Measurements from ENCODE around the gene USP17L11. TPM values are rescaled to one million over a fixed set of nuclear protein-coding genes. Genes with fewer than 3 reads are reported as not detected.
"Not testable (repeated sequence)": the region's sequence is repeated elsewhere in the genome, so short reads cannot be mapped to it uniquely, and the experiment has no call there.

Gene USP17L11
- total RNA-seq, 4 donors from 2014 or later, result not detected

DNA sequence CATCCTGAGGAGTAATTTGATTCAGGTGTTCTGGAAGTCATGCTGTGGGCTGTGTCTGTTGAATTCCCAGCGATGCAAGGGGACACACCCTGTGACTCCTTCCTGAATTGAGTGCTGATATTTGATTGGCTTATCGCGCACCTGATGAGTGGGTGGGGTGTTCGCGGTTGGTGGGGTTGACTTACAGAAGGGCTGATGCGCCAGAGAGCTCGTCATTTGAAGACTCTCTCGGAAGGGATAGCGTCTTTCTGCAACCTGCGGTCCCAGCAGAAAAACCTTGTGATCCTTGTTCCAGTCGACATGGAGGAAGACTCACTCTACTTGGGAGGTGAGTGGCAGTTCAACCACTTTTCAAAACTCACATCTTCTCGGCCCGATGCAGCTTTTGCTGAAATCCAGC, 37.9 kb downstream of the USP17L11 start, which contains the start of gene USP17L19:
Gene USP17L19, plus strand, starts transcription at position 301 of the 400 bp plus-strand sequence. Its CDS starts 0 bp downstream, at position 301.
- H3K9me3 ChIP-seq; H3K4me3 ChIP-seq; H3K27ac ChIP-seq; H3K4me1 ChIP-seq; DNase-seq (ENCODE audit: low spot score in 2 of 2); H3K36me3 ChIP-seq; H3K27me3 ChIP-seq: not testable (repeated sequence)
- WGBS, 2 donors, result no CpG with 5 or more reads among the region's 13 CpGs

- no CpG with 5 or more reads among the region's 15 CpGs for WGBS, 2 donors
- H3K27ac ChIP-seq; DNase-seq (ENCODE audit: low spot score in 2 of 2); H3K36me3 ChIP-seq; H3K4me1 ChIP-seq; H3K9me3 ChIP-seq; H3K27me3 ChIP-seq; H3K4me3 ChIP-seq: not testable (repeated sequence)
These were observed 42.6 kb downstream of the USP17L11 start, which contains the start of gene USP17L20 for GRCh38 chr4:9257824-9258223. Gene USP17L20 (plus strand): TSS chr4:9258124. CDS start chr4:9258124, 0 bp downstream.

- not testable (repeated sequence) for H3K27ac ChIP-seq; H3K4me1 ChIP-seq; DNase-seq (ENCODE audit: low spot score in 2 of 2); H3K36me3 ChIP-seq; H3K4me3 ChIP-seq; H3K27me3 ChIP-seq; H3K9me3 ChIP-seq
- WGBS, 2 donors, result no CpG with 5 or more reads among the region's 13 CpGs
These were observed 47.4 kb downstream of the USP17L11 start, which contains the start of gene USP17L21 for GRCh38 chr4:9262572-9262971. Gene USP17L21 (plus strand): TSS chr4:9262872. CDS start chr4:9262872, 0 bp downstream.

Other genes starting within 250 kb of the USP17L11 start
- gene FAM90A26, start 45.0 kb upstream of the USP17L11 start, total RNA-seq, result not detected
- gene USP17L10, start 4.7 kb upstream of the USP17L11 start, total RNA-seq, result not detected
- gene USP17L12, start 4.7 kb downstream of the USP17L11 start, total RNA-seq, result not detected
- not detected for gene USP17L13, start 9.5 kb downstream of the USP17L11 start, total RNA-seq
- gene USP17L15, start 19.0 kb downstream of the USP17L11 start, total RNA-seq, result not detected
- not detected for gene USP17L17, start 28.5 kb downstream of the USP17L11 start, total RNA-seq
- not detected for gene USP17L18, start 33.2 kb downstream of the USP17L11 start, total RNA-seq
- gene USP17L19, start 38.0 kb downstream of the USP17L11 start, total RNA-seq, result not detected
- not detected for gene USP17L20, start 42.7 kb downstream of the USP17L11 start, total RNA-seq
- gene USP17L21, start 47.5 kb downstream of the USP17L11 start, total RNA-seq, result not detected
- gene USP17L22, start 52.2 kb downstream of the USP17L11 start, total RNA-seq, result not detected
- not detected for gene USP17L24, start 109.8 kb downstream of the USP17L11 start, total RNA-seq
- gene USP17L25, start 114.5 kb downstream of the USP17L11 start, total RNA-seq, result not detected
- gene USP17L26, start 119.3 kb downstream of the USP17L11 start, total RNA-seq, result not detected
- not detected for gene USP17L5, start 124.0 kb downstream of the USP17L11 start, total RNA-seq
- gene USP17L27, start 128.7 kb downstream of the USP17L11 start, total RNA-seq, result not detected
- gene USP17L28, start 133.5 kb downstream of the USP17L11 start, total RNA-seq, result not detected
- gene USP17L29, start 138.2 kb downstream of the USP17L11 start, total RNA-seq, result not detected
- not detected for gene USP17L30, start 147.7 kb downstream of the USP17L11 start, total RNA-seq
- not detected for gene DEFB131A, start 229.0 kb downstream of the USP17L11 start, total RNA-seq